HL-60 (cell line): Measurements from ENCODE around the gene AR.

Experiments used
- DNase-seq, 2 experiments: peaks; one replicate each; pipeline ENCODE4 v3.0.0-alpha.2; 2010 to 2020; ENCODE audit warnings: low read depth in 1 of 2, low spot score in 1 of 2
- H3K27ac ChIP-seq: fragments of 250-450 bp; sonication (Bioruptor Pico); replicated peaks from 2 replicates; pipeline ENCODE4 v1.5.1; 2020; ENCODE audit warnings: mild to moderate bottlenecking, moderate library complexity
- H3K27me3 ChIP-seq: fragments of 250-450 bp; sonication (Bioruptor Pico); 2 replicates; pipeline ENCODE4 v1.5.1; 2021; ENCODE audit warnings: mild to moderate bottlenecking, moderate library complexity; ENCODE audit not compliant: insufficient read depth, poor library complexity, severe bottlenecking
- H3K4me3 ChIP-seq: replicated peaks from 2 replicates; pipeline ENCODE4 v1.5.1; 2011; ENCODE audit warnings: mild to moderate bottlenecking, control low read depth, low read length; ENCODE audit not compliant: insufficient read depth
- GABPA ChIP-seq: IDR thresholded peaks from 2 replicates; pipeline ENCODE4 v1.6.1; 2012; ENCODE audit warnings: low read depth
- POLR2AphosphoS5 ChIP-seq: IDR thresholded peaks from 2 replicates; pipeline ENCODE4 v1.6.1; 2012; ENCODE audit warnings: low read depth
- SPI1 ChIP-seq: IDR thresholded peaks from 2 replicates; pipeline ENCODE4 v1.6.1; 2012; ENCODE audit warnings: low read depth, mild to moderate bottlenecking, borderline replicate concordance
- TF ChIP-seq, protein P1 (sequence below): IDR thresholded peaks from 2 replicates; pipeline ENCODE4 v1.6.1; 2012; ENCODE audit warnings: low read depth; ENCODE audit not compliant: insufficient replicate concordance
- TF ChIP-seq, protein P2 (sequence below): IDR thresholded peaks from one replicate; pipeline ENCODE4 v1.5.1; 2011; ENCODE audit warnings: low read length, control low read depth, inconsistent platforms; ENCODE audit not compliant: insufficient read depth

AR gene

DNA sequence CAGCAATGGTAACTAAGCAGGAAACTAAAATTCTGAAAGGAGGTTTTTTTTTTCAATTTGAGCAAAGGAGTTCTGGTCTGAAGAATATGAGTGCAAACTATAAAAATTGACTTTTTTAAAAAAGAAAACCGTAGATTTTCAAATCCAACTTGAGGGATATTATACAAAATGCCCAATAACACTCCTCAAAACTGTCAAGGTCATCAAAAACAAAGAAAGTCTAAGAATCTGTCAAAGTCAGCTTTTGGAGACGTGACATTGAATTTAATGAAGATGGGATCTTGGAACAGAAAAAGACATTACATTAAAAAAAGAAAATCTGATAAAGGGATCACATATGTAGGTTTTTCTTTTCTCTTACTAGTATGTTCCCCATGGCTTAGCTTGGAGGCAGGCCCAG, 40.4 kb upstream of the AR start:
- DNase-seq: no peak

DNA sequence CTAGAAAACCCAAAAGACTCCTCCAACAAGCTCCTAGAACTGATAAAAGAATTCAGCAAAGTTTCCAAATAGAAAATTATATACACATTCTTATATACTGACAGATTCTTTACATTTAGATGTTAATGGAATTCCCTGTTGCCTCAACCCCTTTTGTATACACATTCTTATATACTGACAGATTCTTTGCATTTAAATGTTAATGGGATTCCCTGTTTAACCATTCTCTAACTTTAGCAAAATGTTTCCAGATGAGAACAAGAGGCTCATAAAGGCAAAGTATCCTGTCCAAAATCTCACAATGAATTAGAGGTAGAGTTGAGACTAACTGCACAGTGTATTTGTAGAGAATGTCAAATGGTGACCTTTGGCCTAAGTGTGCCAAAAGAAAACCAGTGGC, 23.1 kb upstream of the AR start:
- H3K4me3 ChIP-seq: no peak overlapping the region
- no peak for DNase-seq
- H3K27me3 ChIP-seq: no peaks in the 10 kb centered on the region
- H3K27ac ChIP-seq: no peak overlapping the region
- no peak for TF ChIP-seq GABPA
- TF ChIP-seq SPI1: no peak
- TF ChIP-seq, protein P1, sequence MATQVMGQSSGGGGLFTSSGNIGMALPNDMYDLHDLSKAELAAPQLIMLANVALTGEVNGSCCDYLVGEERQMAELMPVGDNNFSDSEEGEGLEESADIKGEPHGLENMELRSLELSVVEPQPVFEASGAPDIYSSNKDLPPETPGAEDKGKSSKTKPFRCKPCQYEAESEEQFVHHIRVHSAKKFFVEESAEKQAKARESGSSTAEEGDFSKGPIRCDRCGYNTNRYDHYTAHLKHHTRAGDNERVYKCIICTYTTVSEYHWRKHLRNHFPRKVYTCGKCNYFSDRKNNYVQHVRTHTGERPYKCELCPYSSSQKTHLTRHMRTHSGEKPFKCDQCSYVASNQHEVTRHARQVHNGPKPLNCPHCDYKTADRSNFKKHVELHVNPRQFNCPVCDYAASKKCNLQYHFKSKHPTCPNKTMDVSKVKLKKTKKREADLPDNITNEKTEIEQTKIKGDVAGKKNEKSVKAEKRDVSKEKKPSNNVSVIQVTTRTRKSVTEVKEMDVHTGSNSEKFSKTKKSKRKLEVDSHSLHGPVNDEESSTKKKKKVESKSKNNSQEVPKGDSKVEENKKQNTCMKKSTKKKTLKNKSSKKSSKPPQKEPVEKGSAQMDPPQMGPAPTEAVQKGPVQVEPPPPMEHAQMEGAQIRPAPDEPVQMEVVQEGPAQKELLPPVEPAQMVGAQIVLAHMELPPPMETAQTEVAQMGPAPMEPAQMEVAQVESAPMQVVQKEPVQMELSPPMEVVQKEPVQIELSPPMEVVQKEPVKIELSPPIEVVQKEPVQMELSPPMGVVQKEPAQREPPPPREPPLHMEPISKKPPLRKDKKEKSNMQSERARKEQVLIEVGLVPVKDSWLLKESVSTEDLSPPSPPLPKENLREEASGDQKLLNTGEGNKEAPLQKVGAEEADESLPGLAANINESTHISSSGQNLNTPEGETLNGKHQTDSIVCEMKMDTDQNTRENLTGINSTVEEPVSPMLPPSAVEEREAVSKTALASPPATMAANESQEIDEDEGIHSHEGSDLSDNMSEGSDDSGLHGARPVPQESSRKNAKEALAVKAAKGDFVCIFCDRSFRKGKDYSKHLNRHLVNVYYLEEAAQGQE: no peak
- TF ChIP-seq POLR2AphosphoS5: no peak
- TF ChIP-seq, protein P2, sequence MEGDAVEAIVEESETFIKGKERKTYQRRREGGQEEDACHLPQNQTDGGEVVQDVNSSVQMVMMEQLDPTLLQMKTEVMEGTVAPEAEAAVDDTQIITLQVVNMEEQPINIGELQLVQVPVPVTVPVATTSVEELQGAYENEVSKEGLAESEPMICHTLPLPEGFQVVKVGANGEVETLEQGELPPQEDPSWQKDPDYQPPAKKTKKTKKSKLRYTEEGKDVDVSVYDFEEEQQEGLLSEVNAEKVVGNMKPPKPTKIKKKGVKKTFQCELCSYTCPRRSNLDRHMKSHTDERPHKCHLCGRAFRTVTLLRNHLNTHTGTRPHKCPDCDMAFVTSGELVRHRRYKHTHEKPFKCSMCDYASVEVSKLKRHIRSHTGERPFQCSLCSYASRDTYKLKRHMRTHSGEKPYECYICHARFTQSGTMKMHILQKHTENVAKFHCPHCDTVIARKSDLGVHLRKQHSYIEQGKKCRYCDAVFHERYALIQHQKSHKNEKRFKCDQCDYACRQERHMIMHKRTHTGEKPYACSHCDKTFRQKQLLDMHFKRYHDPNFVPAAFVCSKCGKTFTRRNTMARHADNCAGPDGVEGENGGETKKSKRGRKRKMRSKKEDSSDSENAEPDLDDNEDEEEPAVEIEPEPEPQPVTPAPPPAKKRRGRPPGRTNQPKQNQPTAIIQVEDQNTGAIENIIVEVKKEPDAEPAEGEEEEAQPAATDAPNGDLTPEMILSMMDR: no peak

More for the DNA sequence above, 40.4 kb upstream of the AR start:
- no peaks in the 10 kb centered on the region for H3K27me3 ChIP-seq
- no peak overlapping the region for H3K27ac ChIP-seq
- TF ChIP-seq, protein P2: no peak
- no peak for TF ChIP-seq GABPA
- TF ChIP-seq POLR2AphosphoS5: no peak
- no peak for TF ChIP-seq SPI1
- TF ChIP-seq, protein P1: no peak
- H3K4me3 ChIP-seq: no peak overlapping the region

DNA sequence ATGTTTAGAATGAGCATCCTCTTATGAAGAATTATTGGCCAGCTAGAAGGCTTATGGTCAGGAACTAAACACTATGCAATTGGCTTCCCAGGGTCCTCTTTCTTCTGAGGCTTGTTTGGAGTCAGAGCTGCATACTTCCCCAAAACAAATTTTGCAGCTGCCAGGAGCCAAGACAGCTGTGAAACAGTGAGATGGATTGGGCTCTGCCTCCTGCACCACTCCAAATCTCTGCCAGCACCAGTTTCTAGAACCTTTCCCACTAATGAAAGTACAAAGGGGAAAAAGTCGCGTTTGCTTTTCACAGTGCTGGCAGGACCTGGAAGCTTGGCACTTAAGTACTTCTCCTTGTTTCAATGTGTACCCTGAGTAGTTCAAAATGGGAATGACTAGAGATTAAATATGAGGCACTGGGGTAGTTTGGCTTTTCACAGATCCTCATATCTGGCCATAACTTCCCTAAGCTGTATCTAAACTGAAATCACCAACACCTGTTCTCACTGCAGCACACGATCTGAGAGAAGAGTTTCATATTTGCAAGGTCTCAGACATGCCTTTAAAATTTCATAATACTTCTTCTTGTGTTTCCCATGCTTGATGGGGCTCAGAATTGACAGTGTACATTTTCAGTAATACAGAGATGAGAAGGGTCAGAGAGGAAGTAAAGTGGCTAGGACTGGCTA, 20.7 kb upstream of the AR start:
- TF ChIP-seq SPI1: no peak
- TF ChIP-seq, protein P1: no peak
- TF ChIP-seq, protein P2: no peak
- TF ChIP-seq POLR2AphosphoS5: no peak
- TF ChIP-seq GABPA: no peak
- H3K27me3 ChIP-seq: no peaks in the 10 kb centered on the region

More for the DNA sequence above, 20.7 kb upstream of the AR start:
- no peak for DNase-seq
- no peak overlapping the region for H3K4me3 ChIP-seq
- no peak overlapping the region for H3K27ac ChIP-seq
